ENCODE results near the gene NR4A3. TPM values are rescaled to one million over a fixed set of nuclear protein-coding genes. Genes with fewer than 3 reads are reported as not detected.

Gene NR4A3
- total and polyA plus RNA-seq, 5 donors from 2014 or later, result 0.21 to 84.1 (median 0.41) TPM

GRCh38 chr9:99816392-99816791 lies 5.3 kb upstream of the NR4A3 start:
- peaks cover 24% of the 10 kb centered on the region for H3K4me1 ChIP-seq (ENCODE audit: control insufficient read depth, insufficient read depth, low read length, poor library complexity, severe bottlenecking)
- H3K36me3 Mint-ChIP-seq, result no peaks in the 10 kb centered on the region
- peaks cover 0 to 2% (median 0%) of the 10 kb centered on the region in 7 donors for H3K9me3 Mint-ChIP-seq
- H3K27me3 ChIP-seq (ENCODE audit: control insufficient read depth, insufficient read depth, low read length), result no peaks in the 10 kb centered on the region
- no peak overlapping the region for H3K27ac Mint-ChIP-seq
- ATAC-seq (ENCODE audit: low read depth in 2 of 2), result no peak
- no peak overlapping the region for H3K4me3 ChIP-seq (ENCODE audit: low read depth, low read length)
- H3K9me3 ChIP-seq (ENCODE audit: control insufficient read depth in 2 of 2, low read length in 2 of 2), result no peaks in the 10 kb centered on the region
- H3K27me3 Mint-ChIP-seq, result peaks cover 11% of the 10 kb centered on the region
- H3K4me3 Mint-ChIP-seq, result peak overlapping the region in 1 of 4 donors; percentile 32
- peaks cover 0 to 31% (median 21%) of the 10 kb centered on the region in 4 donors for H3K4me1 Mint-ChIP-seq
- H3K36me3 ChIP-seq (ENCODE audit: control insufficient read depth, insufficient read depth, low read length), result no peaks in the 10 kb centered on the region
- no peak for DNase-seq
- H3K27ac ChIP-seq (ENCODE audit: insufficient read depth, low read length, poor library complexity, severe bottlenecking), result no peak overlapping the region

GRCh38 chr9:99818500-99818899 lies 3.2 kb upstream of the NR4A3 start:
- H3K36me3 Mint-ChIP-seq, result no peaks in the 10 kb centered on the region
- ATAC-seq (ENCODE audit: low read depth in 2 of 2), result no peak

DNA sequence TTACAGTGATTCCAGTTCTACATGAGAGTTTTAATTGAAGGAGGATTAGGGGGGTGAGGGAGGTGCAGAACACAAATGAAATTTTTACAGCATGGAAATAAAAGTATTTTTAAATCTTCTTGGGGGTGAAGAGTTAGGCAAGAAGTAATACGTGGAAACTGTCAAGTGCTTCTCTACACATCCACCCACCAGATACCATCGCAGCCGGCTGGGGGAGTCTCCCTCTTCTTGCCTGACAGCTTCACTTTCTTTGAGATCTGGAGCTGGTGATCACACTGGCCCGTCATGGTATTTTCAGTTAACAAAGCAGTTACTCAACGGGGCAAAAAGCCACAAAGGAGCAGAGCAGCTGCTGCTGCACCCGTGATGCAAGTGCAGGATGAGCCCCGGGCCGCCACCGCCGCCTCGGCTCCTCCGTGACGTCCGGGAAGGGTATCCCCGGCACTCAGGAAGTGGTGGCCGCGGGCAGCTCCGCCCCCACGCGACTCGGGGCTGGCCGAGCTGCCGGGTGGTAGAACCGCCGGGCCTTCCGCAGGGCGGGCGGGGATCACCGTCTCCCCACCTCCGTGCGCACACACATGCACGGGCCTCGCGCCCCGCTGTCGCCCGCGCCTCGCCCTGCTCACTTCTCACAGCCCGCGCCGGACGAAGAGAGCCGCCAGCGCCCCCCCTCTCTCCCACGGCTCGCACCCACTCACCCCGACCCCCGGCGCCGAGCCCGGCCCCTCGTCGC lies 2.4 kb upstream of the NR4A3 start:
- no peaks in the 10 kb centered on the region for H3K36me3 ChIP-seq (ENCODE audit: control insufficient read depth, insufficient read depth, low read length)
- Mint-ChIP-seq H3K4me1 (peaks cover 4 to 44% (median 28%) of the 10 kb centered on the region in 4 donors), H3K27ac (peak overlapping the region; percentile 84 to 99 (median 97)), H3K27me3 (peaks cover 37% of the 10 kb centered on the region), H3K4me3 (peak overlapping the region; percentile 91 to 99 (median 96)), H3K36me3 (no peaks in the 10 kb centered on the region), H3K9me3 (peaks cover 0 to 2% (median 0%) of the 10 kb centered on the region in 7 donors)
- peak overlapping the region; percentile 92 for H3K4me3 ChIP-seq (ENCODE audit: low read depth, low read length)
- H3K27me3 ChIP-seq (ENCODE audit: control insufficient read depth, insufficient read depth, low read length), result peaks cover 2% of the 10 kb centered on the region
- H3K9me3 ChIP-seq (ENCODE audit: control insufficient read depth in 2 of 2, low read length in 2 of 2), result no peaks in the 10 kb centered on the region
- DNase-seq (peak; percentile 93 to 96 (median 94)), ATAC-seq (ENCODE audit: low read depth in 2 of 2) (peak; percentile 65 to 67)
- peak overlapping the region; percentile 99 for H3K27ac ChIP-seq (ENCODE audit: insufficient read depth, low read length, poor library complexity, severe bottlenecking)
- H3K4me1 ChIP-seq (ENCODE audit: control insufficient read depth, insufficient read depth, low read length, poor library complexity, severe bottlenecking), result peaks cover 48% of the 10 kb centered on the region

More at GRCh38 chr9:99818500-99818899, 3.2 kb upstream of the NR4A3 start:
- Mint-ChIP-seq H3K9me3 (peaks cover 0 to 2% (median 0%) of the 10 kb centered on the region in 7 donors), H3K27me3 (peaks cover 32% of the 10 kb centered on the region), H3K27ac (peak overlapping the region; percentile 7 to 99 (median 97)), H3K4me3 (peak overlapping the region; percentile 91 to 99 (median 96)), H3K4me1 (peaks cover 4 to 36% (median 25%) of the 10 kb centered on the region in 4 donors)
- DNase-seq, result no peak
- H3K9me3 ChIP-seq (ENCODE audit: control insufficient read depth in 2 of 2, low read length in 2 of 2), result no peaks in the 10 kb centered on the region
- peaks cover 40% of the 10 kb centered on the region for H3K4me1 ChIP-seq (ENCODE audit: control insufficient read depth, insufficient read depth, low read length, poor library complexity, severe bottlenecking)
- peak overlapping the region; percentile 92 for H3K4me3 ChIP-seq (ENCODE audit: low read depth, low read length)
- H3K27ac ChIP-seq (ENCODE audit: insufficient read depth, low read length, poor library complexity, severe bottlenecking), result peak overlapping the region; percentile 99
- H3K36me3 ChIP-seq (ENCODE audit: control insufficient read depth, insufficient read depth, low read length), result no peaks in the 10 kb centered on the region
- H3K27me3 ChIP-seq (ENCODE audit: control insufficient read depth, insufficient read depth, low read length), result peaks cover 2% of the 10 kb centered on the region

DNA sequence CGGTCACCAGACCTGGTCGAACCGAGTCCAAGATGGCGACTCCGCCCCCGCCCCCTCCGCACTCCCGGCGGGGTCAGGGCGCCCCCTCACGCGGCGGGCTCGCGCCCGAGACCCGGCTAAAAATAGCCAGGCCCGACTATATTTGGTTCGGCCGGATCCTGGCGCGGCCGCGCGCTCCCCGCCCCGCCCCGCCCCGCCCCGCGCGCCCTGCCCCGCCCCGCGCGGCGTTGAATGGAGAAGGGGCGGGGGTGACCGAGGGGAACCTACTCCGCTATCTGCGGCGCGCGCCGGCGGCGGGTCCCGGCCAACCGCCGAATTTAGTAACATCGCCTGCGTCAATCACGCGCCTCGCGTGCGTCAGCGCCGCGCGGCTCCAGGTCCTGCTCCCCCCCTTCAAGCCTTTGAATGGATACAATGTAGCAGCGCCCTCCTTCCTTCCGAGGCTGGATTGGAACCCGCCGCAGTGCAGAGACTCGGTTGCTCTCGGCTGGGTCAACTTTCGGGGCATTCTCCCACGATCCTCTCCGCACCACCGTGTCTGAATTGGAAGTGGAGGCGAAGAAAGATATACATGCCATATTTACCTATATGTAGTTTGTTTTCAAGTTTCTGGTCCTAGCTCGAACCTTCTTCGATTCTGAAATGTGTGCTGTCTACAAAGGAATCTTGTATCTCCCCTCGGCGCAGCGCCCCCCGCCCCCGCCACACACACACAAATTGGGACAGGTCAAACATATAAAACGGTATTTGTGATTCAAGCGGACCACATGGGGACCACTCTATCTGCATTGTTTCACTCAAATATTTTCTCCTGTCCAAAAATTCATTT lies 1.6 kb upstream of the NR4A3 start:
- H3K4me1 Mint-ChIP-seq, result peaks cover 4 to 51% (median 29%) of the 10 kb centered on the region in 4 donors

GRCh38 chr9:99820685-99821395 lies 845 bp upstream of the NR4A3 start:
- Histone ChIP-seq H3K9me3 (ENCODE audit: control insufficient read depth in 2 of 2, low read length in 2 of 2) (no peaks in the 10 kb centered on the region), H3K36me3 (ENCODE audit: control insufficient read depth, insufficient read depth, low read length) (no peaks in the 10 kb centered on the region), H3K4me3 (ENCODE audit: low read depth, low read length) (peak overlapping the region; percentile 93), H3K27me3 (ENCODE audit: control insufficient read depth, insufficient read depth, low read length) (peaks cover 2% of the 10 kb centered on the region), H3K27ac (ENCODE audit: insufficient read depth, low read length, poor library complexity, severe bottlenecking) (peak overlapping the region; percentile 99), H3K4me1 (ENCODE audit: control insufficient read depth, insufficient read depth, low read length, poor library complexity, severe bottlenecking) (peaks cover 55% of the 10 kb centered on the region)
- Mint-ChIP-seq H3K9me3 (peaks cover 0 to 2% (median 0%) of the 10 kb centered on the region in 7 donors), H3K27me3 (peaks cover 47% of the 10 kb centered on the region), H3K4me1 (peaks cover 5 to 58% (median 31%) of the 10 kb centered on the region in 4 donors), H3K4me3 (peak overlapping the region; percentile 91 to 99 (median 96)), H3K36me3 (no peaks in the 10 kb centered on the region), H3K27ac (peak overlapping the region; percentile 74 to 99 (median 97))
- DNase-seq (peak; percentile 43 to 70 (median 56)), ATAC-seq (ENCODE audit: low read depth in 2 of 2) (no peak)

More for the DNA sequence above, 1.6 kb upstream of the NR4A3 start:
- H3K4me1 ChIP-seq (ENCODE audit: control insufficient read depth, insufficient read depth, low read length, poor library complexity, severe bottlenecking), result peaks cover 55% of the 10 kb centered on the region
- no peaks in the 10 kb centered on the region for H3K9me3 ChIP-seq (ENCODE audit: control insufficient read depth in 2 of 2, low read length in 2 of 2)
- peak overlapping the region; percentile 93 for H3K4me3 ChIP-seq (ENCODE audit: low read depth, low read length)
- peak overlapping the region; percentile 74 to 99 (median 97) for H3K27ac Mint-ChIP-seq
- DNase-seq (peak; percentile 84 to 92 (median 90)), ATAC-seq (ENCODE audit: low read depth in 2 of 2) (peak; percentile 66 to 68)
- H3K36me3 ChIP-seq (ENCODE audit: control insufficient read depth, insufficient read depth, low read length), result no peaks in the 10 kb centered on the region
- H3K36me3 Mint-ChIP-seq, result no peaks in the 10 kb centered on the region
- H3K27me3 ChIP-seq (ENCODE audit: control insufficient read depth, insufficient read depth, low read length), result peaks cover 2% of the 10 kb centered on the region
- H3K4me3 Mint-ChIP-seq, result peak overlapping the region; percentile 91 to 99 (median 96)
- peaks cover 0 to 2% (median 0%) of the 10 kb centered on the region in 7 donors for H3K9me3 Mint-ChIP-seq
- H3K27ac ChIP-seq (ENCODE audit: insufficient read depth, low read length, poor library complexity, severe bottlenecking), result peak overlapping the region; percentile 99
- peaks cover 44% of the 10 kb centered on the region for H3K27me3 Mint-ChIP-seq

DNA sequence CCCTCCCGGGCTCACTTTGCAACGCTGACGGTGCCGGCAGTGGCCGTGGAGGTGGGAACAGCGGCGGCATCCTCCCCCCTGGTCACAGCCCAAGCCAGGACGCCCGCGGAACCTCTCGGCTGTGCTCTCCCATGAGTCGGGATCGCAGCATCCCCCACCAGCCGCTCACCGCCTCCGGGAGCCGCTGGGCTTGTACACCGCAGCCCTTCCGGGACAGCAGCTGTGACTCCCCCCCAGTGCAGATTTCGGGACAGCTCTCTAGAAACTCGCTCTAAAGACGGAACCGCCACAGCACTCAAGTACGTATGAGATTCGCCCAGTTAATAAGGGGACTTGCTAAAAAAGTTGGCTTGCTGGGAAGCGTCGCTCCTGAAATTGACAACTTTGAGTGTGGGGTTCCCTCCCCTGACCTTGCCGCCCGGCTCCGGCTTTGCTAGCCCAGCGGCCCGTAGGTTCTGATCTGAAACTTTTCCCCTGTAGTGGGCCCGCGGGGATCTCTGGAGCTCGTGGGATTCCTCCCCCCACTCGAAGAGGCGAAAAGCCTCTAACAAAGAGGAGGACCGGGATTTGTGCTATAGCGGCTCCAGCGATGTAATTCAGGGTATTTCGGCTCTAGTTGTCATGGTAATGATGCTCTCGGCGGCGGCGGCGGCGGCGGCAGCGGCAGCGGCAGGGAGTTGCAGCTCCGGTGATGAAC lies 572 bp downstream of the NR4A3 start:
- Histone ChIP-seq H3K27me3 (ENCODE audit: control insufficient read depth, insufficient read depth, low read length) (peaks cover 2% of the 10 kb centered on the region), H3K9me3 (ENCODE audit: control insufficient read depth in 2 of 2, low read length in 2 of 2) (no peaks in the 10 kb centered on the region), H3K36me3 (ENCODE audit: control insufficient read depth, insufficient read depth, low read length) (no peaks in the 10 kb centered on the region), H3K4me1 (ENCODE audit: control insufficient read depth, insufficient read depth, low read length, poor library complexity, severe bottlenecking) (peaks cover 55% of the 10 kb centered on the region), H3K27ac (ENCODE audit: insufficient read depth, low read length, poor library complexity, severe bottlenecking) (peak overlapping the region; percentile 99), H3K4me3 (ENCODE audit: low read depth, low read length) (peak overlapping the region; percentile 93)
- Mint-ChIP-seq H3K4me3 (peak overlapping the region; percentile 91 to 99 (median 96)), H3K4me1 (peaks cover 7 to 58% (median 32%) of the 10 kb centered on the region in 4 donors), H3K27ac (peak overlapping the region; percentile 90 to 99 (median 97)), H3K36me3 (no peaks in the 10 kb centered on the region), H3K9me3 (peaks cover 0 to 2% (median 0%) of the 10 kb centered on the region in 7 donors), H3K27me3 (peaks cover 52% of the 10 kb centered on the region)
- peak; percentile 51 to 70 (median 63) for DNase-seq
- ATAC-seq (ENCODE audit: low read depth in 2 of 2), result no peak
